ENCODE measurements around the gene PATE3. TPM values are rescaled to one million over a fixed set of nuclear protein-coding genes. Genes with fewer than 3 reads are reported as not detected.

The PATE3 gene
- total and polyA plus RNA-seq, 2 of the 4 experiments (the other 2 are of a cell fraction): not detected

DNA sequence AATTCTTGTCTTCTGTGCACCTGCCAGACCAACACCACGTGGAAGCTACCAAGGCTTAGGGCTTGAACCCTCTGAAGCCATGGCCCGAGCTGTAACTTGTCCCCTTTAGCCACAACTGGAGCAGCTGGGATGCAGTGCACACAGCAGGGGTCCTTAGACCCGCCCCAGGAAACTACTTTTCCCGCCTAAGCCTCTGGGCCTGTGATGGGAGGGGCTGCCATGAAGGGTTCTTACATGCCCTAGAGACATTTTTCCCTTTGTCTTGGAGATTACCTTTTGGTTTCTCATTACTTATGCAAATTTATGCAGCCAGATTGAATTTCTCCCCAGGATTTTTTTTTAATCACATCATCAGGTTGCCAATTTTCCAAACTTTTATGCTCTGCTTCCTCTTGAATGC is 9.7 kb downstream of the PATE3 start:
- no TSS peak for BruUV-seq (replicated peaks)
- intact Hi-C loops (cut with micrococcal nuclease) (no loop called here), dilution Hi-C loops (cut with HindIII; ENCODE audit: low sequenced_read_pairs, unreplicated experiment) (no loop called here), in situ Hi-C loops (cut with MboI; ENCODE audit: low sequenced_read_pairs) (no loop called here)
- Histone ChIP-seq H2AFZ (replicated peaks; ENCODE audit: low read length, poor library complexity) (no peak overlapping the region), H3K27me3 (ENCODE audit: control insufficient read depth, insufficient read depth, low read length) (no peaks in the 10 kb centered on the region), H2BK120ac (ENCODE audit: low read depth, low read length) (no peak overlapping the region), H4K91ac (ENCODE audit: insufficient read depth, low read depth, low read length) (no peak overlapping the region), H3K4me3 (ENCODE audit: insufficient read depth, low read depth, low read length) (no peak overlapping the region), H2AK5ac (ENCODE audit: low read depth, low read length) (no peak overlapping the region), H2BK15ac (ENCODE audit: low read depth, low read length) (no peak overlapping the region), H3K4me2 (ENCODE audit: low read depth, low read length) (no peak overlapping the region), H3K4ac (ENCODE audit: low read depth, low read length) (no peak overlapping the region), H3K23ac (ENCODE audit: low read depth, low read length) (no peak overlapping the region), H3K14ac (replicated peaks; ENCODE audit: low read depth, low read length) (no peak overlapping the region), H3K9me1 (ENCODE audit: insufficient read depth, low read length) (no peaks in the 10 kb centered on the region), H4K8ac (ENCODE audit: low read depth in 2 of 2, low read length in 2 of 2) (no peak overlapping the region), H3K56ac (ENCODE audit: extremely low read depth, insufficient read depth, low read length) (no peak overlapping the region), H3K36me3 (ENCODE audit: control insufficient read depth, insufficient read depth, low read length) (no peaks in the 10 kb centered on the region), H3K9me3 (ENCODE audit: control insufficient read depth, insufficient read depth, low read length) (no peaks in the 10 kb centered on the region; the same call in 1 of the 2 replicates), H4K20me1 (ENCODE audit: insufficient read depth, low read length) (no peaks in the 10 kb centered on the region), H3K18ac (ENCODE audit: low read depth, low read length) (no peak overlapping the region), H3K9ac (ENCODE audit: low read depth, low read length) (no peak overlapping the region), H3K4me1 (ENCODE audit: control insufficient read depth, insufficient read depth, low read length) (no peaks in the 10 kb centered on the region), H2BK5ac (ENCODE audit: low read depth, low read length, poor library complexity, severe bottlenecking) (no peak overlapping the region), H3K27ac (ENCODE audit: insufficient read depth, low read length) (no peak overlapping the region), H4K5ac (ENCODE audit: low read depth, low read length) (no peak overlapping the region), H2AK9ac (replicated peaks; ENCODE audit: low read depth, low read length, poor library complexity) (no peak overlapping the region), H3K79me1 (ENCODE audit: low read depth in 1 of 2, low read length in 2 of 2) (no peaks in the 10 kb centered on the region), H2BK20ac (ENCODE audit: low read depth, low read length) (no peak overlapping the region)
- ChIA-PET POLR2A (ENCODE audit: unreplicated experiment) (no interaction called here), CTCF (no interaction called here)
- no peak for TF ChIP-seq RCOR1 (IDR thresholded peaks at IDR 0.05; ENCODE audit: insufficient replicate concordance, low read length)
- TF ChIP-seq CTCF (conservative IDR thresholded peaks at IDR 0.05; ENCODE audit: low read depth, low read length): no peak
- no peak for TF ChIP-seq RAD21 (IDR thresholded peaks at IDR 0.05; ENCODE audit: low read length)
- TF ChIP-seq CHD1 (IDR thresholded peaks at IDR 0.05; ENCODE audit: low read depth, low read length): no peak
- TF ChIP-seq RFX5 (IDR thresholded peaks at IDR 0.05; ENCODE audit: low read depth, low read length): no peak
- TF ChIP-seq MAFK (IDR thresholded peaks at IDR 0.05; ENCODE audit: low read depth, low read length): no peak
- no peak for TF ChIP-seq USF2 (IDR thresholded peaks at IDR 0.05; ENCODE audit: low read depth, low read length)
- TF ChIP-seq MAZ (IDR thresholded peaks at IDR 0.05; ENCODE audit: borderline replicate concordance, low read depth, low read length): no peak
- DNase-seq: no peak
- WGBS, 2 experiments (ENCODE audit: extremely low coverage in 2 of 2, insufficient read length in 1 of 2): 0% methylated on average over 1 of the region's 4 CpGs; no CpG with 5 or more reads in 1 of the 2 experiments
- ATAC-seq (ENCODE audit: low read depth): no peak
